Tibial nerve (tissue), 4 donors: ENCODE data around the gene ADCY2.

Experiments
- CTCF ChIP-seq, 5 experiments: fragments of 200-600 bp in 3 of 5; fragments of 450-650 bp in 2 of 5; sonication (generic) in 3 of 5; IDR thresholded peaks; one replicate each; pipeline ENCODE4 v1.5.1; 2016 to 2019; ENCODE audit warnings: antibody characterized with exemption in 5 of 5, mild to moderate bottlenecking in 3 of 5, moderate library complexity in 2 of 5
- EP300 ChIP-seq, 2 donors: sonication (generic); formaldehyde crosslinking; IDR thresholded peaks; one replicate each; pipeline ENCODE4 v1.6.1; 2017; ENCODE audit warnings: antibody characterized with exemption in 2 of 2, mild to moderate bottlenecking in 1 of 2

GRCh38 chr5:7634837-7635236 is 238.9 kb downstream of the ADCY2 start:
- TF ChIP-seq CTCF (IDR thresholded peaks at IDR 0.05) (no peak), EP300 (IDR thresholded peaks at IDR 0.05) (no peak)
